ENCODE measurements around the gene NPEPPS. TPM values are rescaled to one million over a fixed set of nuclear protein-coding genes. Genes with fewer than 3 reads are reported as not detected.

Gene NPEPPS
- total and polyA plus RNA-seq, 10 donors = 19.2 to 165 (median 107) TPM

- TF ChIP-seq POLR2AphosphoS5 (IDR thresholded peaks at IDR 0.05) = no peak
- no peak for TF ChIP-seq CTCF (IDR thresholded peaks at IDR 0.05 in 8 of 11, conservative IDR thresholded peaks at IDR 0.05 in 3 of 11)
- TF ChIP-seq POLR2A (IDR thresholded peaks at IDR 0.05) = no peak
- H3K4me3 ChIP-seq = peak overlapping the region in 2 of 8 donors; percentile 1 to 14
- peaks cover 3 to 95% (median 50%) of the 10 kb centered on the region in 6 donors for H3K4me1 ChIP-seq
- no peak for DNase-seq
- intact Hi-C loops (cut with DNase I; ENCODE audit: low total_unique reads) = no loop called here
- no peaks in the 10 kb centered on the region for H3K27me3 ChIP-seq (replicated peaks in 1 of 7)
- WGBS, 5 donors = 43 to 80% (median 61%) methylated on average over 3 of the region's 3 CpGs
- peak overlapping the region in 7 of 8 donors; percentile 21 to 90 (median 69) for H3K27ac ChIP-seq
- H3K36me3 ChIP-seq = peaks cover 0 to 100% (median 87%) of the 10 kb centered on the region in 6 donors
- H3K9me3 ChIP-seq = no peaks in the 10 kb centered on the region
Measured at GRCh38 chr17:47665655-47666054, 134.7 kb downstream of the NPEPPS start.

- DNase-seq = no peak
- H3K27ac ChIP-seq = peak overlapping the region in 7 of 8 donors; percentile 49 to 90 (median 83)
- H3K27me3 ChIP-seq (replicated peaks in 1 of 7) = no peaks in the 10 kb centered on the region
- TF ChIP-seq POLR2AphosphoS5 (IDR thresholded peaks at IDR 0.05) (peak in 1 of 3 donors; percentile 51), CTCF (IDR thresholded peaks at IDR 0.05 in 8 of 11, conservative IDR thresholded peaks at IDR 0.05 in 3 of 11) (no peak), POLR2A (IDR thresholded peaks at IDR 0.05) (no peak)
- no peak overlapping the region for H3K4me3 ChIP-seq
- intact Hi-C loops (cut with DNase I; ENCODE audit: low total_unique reads) = no loop called here
- 48 to 88% (median 83%) methylated on average over 4 of the region's 4 CpGs for WGBS, 5 donors
- no peaks in the 10 kb centered on the region for H3K9me3 ChIP-seq
- peaks cover 0 to 100% (median 92%) of the 10 kb centered on the region in 6 donors for H3K36me3 ChIP-seq
- peaks cover 0 to 88% (median 37%) of the 10 kb centered on the region in 6 donors for H3K4me1 ChIP-seq
Measured at GRCh38 chr17:47669081-47669480, 138.2 kb downstream of the NPEPPS start.

- no peaks in the 10 kb centered on the region for H3K27me3 ChIP-seq (replicated peaks in 1 of 7)
- 0 to 8% (median 4%) methylated on average over 1 of the region's 1 CpG for WGBS, 5 donors
- no peak for DNase-seq
- H3K4me1 ChIP-seq = peaks cover 0 to 88% (median 27%) of the 10 kb centered on the region in 6 donors
- peak overlapping the region in 1 of 8 donors; percentile 32 for H3K4me3 ChIP-seq
- intact Hi-C loops (cut with DNase I; ENCODE audit: low total_unique reads) = loop anchor here (10.0 kb wide), 1 partner anchor 135 kb away; no protein-coding TSS in a partner anchor
- no peaks in the 10 kb centered on the region for H3K9me3 ChIP-seq
- peak overlapping the region in 7 of 8 donors; percentile 49 to 90 (median 83) for H3K27ac ChIP-seq
- no peak for TF ChIP-seq CTCF (IDR thresholded peaks at IDR 0.05 in 8 of 11, conservative IDR thresholded peaks at IDR 0.05 in 3 of 11)
- TF ChIP-seq POLR2AphosphoS5 (IDR thresholded peaks at IDR 0.05) = no peak
- no peak for TF ChIP-seq POLR2A (IDR thresholded peaks at IDR 0.05)
- peaks cover 0 to 100% (median 97%) of the 10 kb centered on the region in 6 donors for H3K36me3 ChIP-seq
Measured at GRCh38 chr17:47670064-47670463, 139.2 kb downstream of the NPEPPS start.

Small RNAs within 50 kb of the gene (small RNA-seq; reads per million reads assigned to genes)
- gene RF00019 = 0 reads per million in 4 donors

Other genes starting within 250 kb of the NPEPPS start
- gene EFCAB13, start 207.2 kb upstream of the NPEPPS start, total RNA-seq = 10 to 100 TPM in 6 of 7 donors, 1 to 10 TPM in 1; 8.7 to 18.6 (median 13.9) TPM
- 1 to 10 TPM; 1.4 to 3.3 (median 1.8) TPM for gene EFCAB13, start 207.2 kb upstream of the NPEPPS start, polyA plus RNA-seq
- 100 to 1,000 TPM; 232 to 331 (median 259) TPM for gene KPNB1, start 118.8 kb downstream of the NPEPPS start, total RNA-seq
- 10 to 100 TPM; 37.0 to 56.7 (median 49.0) TPM for gene KPNB1, start 118.8 kb downstream of the NPEPPS start, polyA plus RNA-seq
- 10 to 100 TPM; 11.6 to 28.0 (median 19.6) TPM for gene TBKBP1, start 163.1 kb downstream of the NPEPPS start, total RNA-seq
- gene TBKBP1, start 163.1 kb downstream of the NPEPPS start, polyA plus RNA-seq = 10 to 100 TPM in 2 of 3 donors, 1 to 10 TPM in 1; 3.8 to 25.7 (median 10.2) TPM
- gene TBX21, start 202.1 kb downstream of the NPEPPS start, total RNA-seq = 10 to 100 TPM; 10.4 to 21.7 (median 12.2) TPM
- gene TBX21, start 202.1 kb downstream of the NPEPPS start, polyA plus RNA-seq = 1 to 10 TPM; 2.6 to 8.3 (median 3.8) TPM